ENCODE results near the gene LMF1. TPM values are rescaled to one million over a fixed set of nuclear protein-coding genes. Genes with fewer than 3 reads are reported as not detected.

LMF1 gene
- total and polyA plus RNA-seq, 2 of the 4 experiments (the other 2 are of a cell fraction), result 7.7 to 13.1 TPM

DNA sequence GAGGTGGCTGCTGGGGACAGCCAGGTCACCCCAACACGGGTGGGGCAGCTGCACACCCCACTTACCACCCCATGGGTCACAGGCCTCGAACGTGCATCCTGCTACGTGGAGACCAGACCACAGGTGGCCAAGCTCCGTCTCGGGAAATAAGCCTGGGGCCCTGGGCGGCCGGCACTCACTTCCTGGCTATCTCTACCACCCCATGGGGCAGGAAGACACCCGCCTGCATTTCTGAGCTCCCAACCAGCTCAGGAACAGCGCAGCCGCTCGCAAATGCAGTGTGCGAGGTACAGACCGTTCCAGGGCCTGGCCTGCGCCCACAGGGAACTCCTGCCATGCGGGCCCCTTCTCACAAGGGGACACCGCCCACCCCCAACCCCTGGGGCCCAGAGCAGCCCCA, 165.3 kb downstream of the LMF1 start:
- Histone ChIP-seq H3K4me2 (ENCODE audit: low read depth, low read length) (no peak overlapping the region), H3K14ac (replicated peaks; ENCODE audit: low read depth, low read length) (no peak overlapping the region), H4K91ac (ENCODE audit: insufficient read depth, low read depth, low read length) (no peak overlapping the region), H3K27me3 (ENCODE audit: control insufficient read depth, insufficient read depth, low read length) (peaks cover 10% of the 10 kb centered on the region), H3K18ac (ENCODE audit: low read depth, low read length) (no peak overlapping the region), H2BK20ac (ENCODE audit: low read depth, low read length) (no peak overlapping the region), H2BK5ac (ENCODE audit: low read depth, low read length, poor library complexity, severe bottlenecking) (no peak overlapping the region), H2BK15ac (ENCODE audit: low read depth, low read length) (no peak overlapping the region), H3K79me1 (ENCODE audit: low read depth in 1 of 2, low read length in 2 of 2) (peaks cover 4 to 12% of the 10 kb centered on the region in 2 experiments; a peak in 3 of 4 replicates), H4K20me1 (ENCODE audit: insufficient read depth, low read length) (no peaks in the 10 kb centered on the region), H2BK120ac (ENCODE audit: low read depth, low read length) (no peak overlapping the region), H3K56ac (ENCODE audit: extremely low read depth, insufficient read depth, low read length) (no peak overlapping the region), H3K4me3 (ENCODE audit: insufficient read depth, low read depth, low read length) (no peak overlapping the region), H3K4ac (ENCODE audit: low read depth, low read length) (no peak overlapping the region), H3K9ac (ENCODE audit: low read depth, low read length) (no peak overlapping the region), H4K8ac (ENCODE audit: low read depth in 2 of 2, low read length in 2 of 2) (no peak overlapping the region), H3K23ac (ENCODE audit: low read depth, low read length) (no peak overlapping the region), H2AFZ (replicated peaks; ENCODE audit: low read length, poor library complexity) (no peak overlapping the region), H3K9me1 (ENCODE audit: insufficient read depth, low read length) (0 out of 2 replicates have a peak, but pooled peaks cover 3% of the 10 kb centered on the region), H2AK9ac (replicated peaks; ENCODE audit: low read depth, low read length, poor library complexity) (peak overlapping the region; percentile 28), H3K36me3 (ENCODE audit: control insufficient read depth, insufficient read depth, low read length) (no peaks in the 10 kb centered on the region), H2AK5ac (ENCODE audit: low read depth, low read length) (no peak overlapping the region), H3K27ac (ENCODE audit: insufficient read depth, low read length) (no peak overlapping the region), H3K9me3 (ENCODE audit: control insufficient read depth, insufficient read depth, low read length) (no peaks in the 10 kb centered on the region), H3K4me1 (ENCODE audit: control insufficient read depth, insufficient read depth, low read length) (peaks cover 3% of the 10 kb centered on the region; the same call in 1 of the 2 replicates), H4K5ac (ENCODE audit: low read depth, low read length) (no peak overlapping the region)
- BruUV-seq (replicated peaks), result no TSS peak
- ATAC-seq (ENCODE audit: low read depth) (no peak), DNase-seq (no peak)
- ChIA-PET POLR2A (ENCODE audit: unreplicated experiment) (no interaction called here), CTCF (no interaction called here)
- dilution Hi-C loops (cut with HindIII; ENCODE audit: low sequenced_read_pairs, unreplicated experiment), result no loop called here
- WGBS, 2 experiments (ENCODE audit: extremely low coverage in 2 of 2, insufficient read length in 1 of 2), result 100% methylated on average over 3 of the region's 17 CpGs; no CpG with 5 or more reads in 1 of the 2 experiments
- intact Hi-C loops (cut with micrococcal nuclease), result no loop called here
- no peak for TF ChIP-seq BHLHE40 (IDR thresholded peaks at IDR 0.05; ENCODE audit: low read depth, low read length)
- TF ChIP-seq RAD21 (IDR thresholded peaks at IDR 0.05; ENCODE audit: low read length), result no peak
- TF ChIP-seq FOS (IDR thresholded peaks at IDR 0.05; ENCODE audit: low read depth, low read length), result no peak
- no peak for TF ChIP-seq SMC3 (IDR thresholded peaks at IDR 0.05; ENCODE audit: low read depth, low read length)
- no peak for TF ChIP-seq CHD1 (IDR thresholded peaks at IDR 0.05; ENCODE audit: low read depth, low read length)
- TF ChIP-seq MAZ (IDR thresholded peaks at IDR 0.05; ENCODE audit: borderline replicate concordance, low read depth, low read length), result no peak
- TF ChIP-seq, protein P1, sequence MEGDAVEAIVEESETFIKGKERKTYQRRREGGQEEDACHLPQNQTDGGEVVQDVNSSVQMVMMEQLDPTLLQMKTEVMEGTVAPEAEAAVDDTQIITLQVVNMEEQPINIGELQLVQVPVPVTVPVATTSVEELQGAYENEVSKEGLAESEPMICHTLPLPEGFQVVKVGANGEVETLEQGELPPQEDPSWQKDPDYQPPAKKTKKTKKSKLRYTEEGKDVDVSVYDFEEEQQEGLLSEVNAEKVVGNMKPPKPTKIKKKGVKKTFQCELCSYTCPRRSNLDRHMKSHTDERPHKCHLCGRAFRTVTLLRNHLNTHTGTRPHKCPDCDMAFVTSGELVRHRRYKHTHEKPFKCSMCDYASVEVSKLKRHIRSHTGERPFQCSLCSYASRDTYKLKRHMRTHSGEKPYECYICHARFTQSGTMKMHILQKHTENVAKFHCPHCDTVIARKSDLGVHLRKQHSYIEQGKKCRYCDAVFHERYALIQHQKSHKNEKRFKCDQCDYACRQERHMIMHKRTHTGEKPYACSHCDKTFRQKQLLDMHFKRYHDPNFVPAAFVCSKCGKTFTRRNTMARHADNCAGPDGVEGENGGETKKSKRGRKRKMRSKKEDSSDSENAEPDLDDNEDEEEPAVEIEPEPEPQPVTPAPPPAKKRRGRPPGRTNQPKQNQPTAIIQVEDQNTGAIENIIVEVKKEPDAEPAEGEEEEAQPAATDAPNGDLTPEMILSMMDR (conservative IDR thresholded peaks at IDR 0.05; ENCODE audit: low read depth, low read length), result no peak
- no peak for TF ChIP-seq RFX5 (IDR thresholded peaks at IDR 0.05; ENCODE audit: low read depth, low read length)
- TF ChIP-seq MAFK (IDR thresholded peaks at IDR 0.05; ENCODE audit: low read depth, low read length), result no peak
- no peak for TF ChIP-seq MXI1 (IDR thresholded peaks at IDR 0.05; ENCODE audit: borderline replicate concordance, low read depth, low read length)
- TF ChIP-seq CEBPB (IDR thresholded peaks at IDR 0.05; ENCODE audit: low read depth, low read length), result no peak
- no peak for TF ChIP-seq NFE2L2 (IDR thresholded peaks at IDR 0.05; ENCODE audit: low read depth, low read length)
- TF ChIP-seq RCOR1 (IDR thresholded peaks at IDR 0.05; ENCODE audit: insufficient replicate concordance, low read length), result no peak
- in situ Hi-C loops (cut with MboI; ENCODE audit: low sequenced_read_pairs), result loop anchor here (25.0 kb wide), 1 partner anchor 407 kb away; no protein-coding TSS in a partner anchor
